Activated CD4-positive, alpha-beta T cell treated with anti-CD3 and anti-CD28 coated beads for 1 hour (primary cell): ENCODE results near the gene COL25A1.

ENCODE experiments used
- DNase-seq: peaks from one replicate; pipeline ENCODE4 v3.0.0-alpha.2; 2020

Gene COL25A1

DNA sequence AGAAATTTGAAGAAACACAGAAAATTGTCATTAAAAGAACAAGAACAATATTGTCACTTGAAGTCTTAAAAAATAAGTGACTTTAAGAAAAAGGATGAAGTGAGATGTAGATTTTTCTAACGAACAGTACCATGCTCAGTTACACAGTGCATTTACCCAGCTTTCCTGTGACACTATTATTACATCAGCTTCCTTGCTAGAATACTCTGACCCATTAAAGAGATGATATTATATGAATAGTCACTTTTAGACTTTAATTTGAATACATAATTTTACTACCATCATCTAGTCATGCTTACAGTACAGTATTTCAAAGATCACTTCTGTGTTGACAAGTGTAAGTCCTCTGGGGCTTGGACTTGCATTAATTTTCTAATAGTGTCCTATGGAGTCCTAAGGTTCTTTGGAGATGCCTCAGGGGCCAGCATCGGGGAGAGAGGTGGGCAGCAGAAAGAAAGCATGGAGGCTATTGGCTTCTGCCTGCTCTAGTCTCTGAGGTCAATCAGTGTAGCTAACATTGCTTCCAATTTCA lies 10.7 kb downstream of the COL25A1 start:
- no peak for DNase-seq

- DNase-seq = no peak
Observed at GRCh38 chr4:109290918-109291317, 11.5 kb downstream of the COL25A1 start.

- DNase-seq = no peak
Observed at GRCh38 chr4:109278594-109279031, 23.8 kb downstream of the COL25A1 start.

DNA sequence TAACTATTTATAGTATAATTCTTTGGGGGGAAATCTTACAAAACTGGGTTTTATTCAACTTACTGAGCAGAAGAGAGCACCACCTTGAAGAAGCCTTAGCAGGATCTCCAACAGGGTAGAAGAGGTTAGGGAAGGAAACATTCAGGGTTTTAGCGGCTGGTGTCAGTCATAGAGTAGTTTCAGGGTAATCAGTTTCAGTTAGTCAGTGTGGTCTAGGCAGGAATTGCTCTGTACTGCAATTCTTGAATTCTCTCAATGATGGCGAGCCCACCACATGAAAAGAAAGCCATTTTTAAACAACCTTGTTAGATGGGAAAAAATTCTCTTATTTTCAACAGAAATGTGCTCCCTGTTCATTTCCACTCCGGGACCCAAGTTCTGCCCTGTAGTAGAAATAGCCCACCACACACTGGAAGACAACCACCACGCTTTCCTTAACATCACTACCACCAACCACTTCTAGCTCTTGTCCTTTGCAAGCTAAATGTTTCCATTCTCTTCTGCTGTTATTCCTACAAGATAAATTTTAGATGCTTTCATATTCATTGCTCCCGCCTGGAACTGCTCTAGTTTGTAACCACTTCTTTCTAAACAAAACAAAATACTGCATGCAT lies 25.9 kb downstream of the COL25A1 start:
- DNase-seq = no peak

GRCh38 chr4:109275066-109275745 lies 27.3 kb downstream of the COL25A1 start:
- DNase-seq = no peak

DNA sequence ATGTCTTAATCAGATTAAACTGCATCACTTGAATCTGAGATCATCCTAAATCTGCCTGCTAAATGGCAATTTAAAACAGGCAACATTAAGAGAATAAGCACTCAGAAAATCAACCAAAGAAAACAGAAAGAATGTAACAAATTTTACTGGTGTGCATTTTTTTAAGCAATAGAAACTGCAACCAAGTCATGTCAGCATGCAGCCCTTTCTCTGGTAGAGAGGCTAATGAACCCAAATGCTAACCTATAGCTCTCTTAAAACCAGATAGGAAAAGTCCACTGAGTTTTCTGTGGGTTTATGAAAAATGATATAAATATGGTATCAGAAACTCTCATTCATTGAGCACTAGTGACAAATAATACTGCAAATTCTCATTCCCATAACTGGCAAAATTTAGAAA lies 35.6 kb downstream of the COL25A1 start:
- DNase-seq = no peak

DNA sequence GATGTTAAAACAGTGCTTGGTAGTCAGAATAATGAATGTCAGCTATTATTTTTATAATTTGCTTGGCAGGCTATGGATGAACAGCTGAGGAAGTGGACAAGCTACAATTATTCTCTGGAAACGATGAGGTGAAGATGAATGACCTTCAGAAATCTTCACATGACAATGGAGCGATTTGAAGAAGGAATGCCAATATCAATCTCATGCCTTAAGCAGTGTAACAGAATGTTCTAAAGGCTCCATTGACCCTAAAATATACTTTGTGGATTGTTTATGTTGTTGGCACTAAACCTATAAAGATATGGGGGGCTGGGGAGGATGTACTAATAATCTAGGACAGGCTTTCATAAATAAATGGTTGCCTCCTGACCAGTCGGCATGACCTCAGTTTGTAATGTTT lies 36.2 kb downstream of the COL25A1 start:
- no peak for DNase-seq

DNA sequence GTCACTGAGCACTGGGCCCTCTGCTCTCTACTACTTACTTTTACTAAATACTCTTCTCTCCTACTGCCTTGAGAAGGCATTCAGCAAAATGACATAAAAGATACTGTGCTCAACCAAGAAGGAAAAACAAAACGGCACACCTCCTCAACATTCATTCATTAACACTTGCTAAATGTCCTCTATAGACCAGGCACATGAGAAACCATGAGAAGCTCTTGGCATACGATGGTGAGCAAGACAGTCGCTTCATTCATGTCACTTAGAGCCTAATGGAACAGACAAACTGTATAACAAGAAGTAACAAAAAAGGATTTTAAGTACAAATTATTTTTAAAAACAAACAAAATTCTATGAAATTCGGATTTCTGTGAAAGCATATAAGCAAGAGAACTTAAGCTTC lies 38.7 kb downstream of the COL25A1 start:
- no peak for DNase-seq

- no peak for DNase-seq
Observed at GRCh38 chr4:109256818-109257217, 45.6 kb downstream of the COL25A1 start.

DNA sequence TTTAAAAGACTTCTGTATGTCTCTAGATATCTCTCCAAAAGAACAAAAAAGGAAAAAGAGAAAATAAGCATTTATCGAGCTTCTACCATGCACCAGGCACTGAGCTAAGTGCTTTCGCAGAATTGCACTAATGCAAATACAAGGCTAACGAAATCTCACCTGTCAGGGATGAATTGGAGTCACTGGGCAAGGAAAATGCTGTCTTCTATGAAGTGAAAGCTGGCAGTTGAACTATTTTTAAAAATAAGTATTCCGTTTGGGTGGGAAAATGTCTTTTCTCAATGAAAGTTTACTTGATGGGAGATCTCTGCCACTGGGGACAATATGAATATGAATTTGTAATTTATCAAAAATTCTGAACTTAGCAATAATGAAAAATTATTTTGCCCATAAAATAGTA lies 47.6 kb downstream of the COL25A1 start:
- no peak for DNase-seq

DNA sequence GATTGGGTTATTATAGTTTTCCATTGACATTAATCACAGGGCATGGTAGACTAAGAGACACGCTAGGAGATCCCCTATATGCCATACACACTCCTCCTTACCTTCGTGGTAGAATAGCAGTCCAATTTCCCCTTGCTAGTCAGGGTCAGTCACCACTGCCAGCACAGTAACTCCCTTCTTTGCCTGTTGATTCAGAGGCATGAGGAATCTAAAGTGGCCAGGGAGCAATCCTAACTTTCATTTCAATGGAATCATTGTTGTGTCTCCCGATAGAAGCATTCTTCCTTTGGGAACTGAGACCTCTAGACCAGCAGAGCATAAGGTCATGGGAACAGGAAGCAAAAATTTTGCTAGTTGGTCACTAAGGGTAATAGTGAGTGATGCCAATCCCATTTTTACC lies 51.1 kb downstream of the COL25A1 start:
- no peak for DNase-seq

DNA sequence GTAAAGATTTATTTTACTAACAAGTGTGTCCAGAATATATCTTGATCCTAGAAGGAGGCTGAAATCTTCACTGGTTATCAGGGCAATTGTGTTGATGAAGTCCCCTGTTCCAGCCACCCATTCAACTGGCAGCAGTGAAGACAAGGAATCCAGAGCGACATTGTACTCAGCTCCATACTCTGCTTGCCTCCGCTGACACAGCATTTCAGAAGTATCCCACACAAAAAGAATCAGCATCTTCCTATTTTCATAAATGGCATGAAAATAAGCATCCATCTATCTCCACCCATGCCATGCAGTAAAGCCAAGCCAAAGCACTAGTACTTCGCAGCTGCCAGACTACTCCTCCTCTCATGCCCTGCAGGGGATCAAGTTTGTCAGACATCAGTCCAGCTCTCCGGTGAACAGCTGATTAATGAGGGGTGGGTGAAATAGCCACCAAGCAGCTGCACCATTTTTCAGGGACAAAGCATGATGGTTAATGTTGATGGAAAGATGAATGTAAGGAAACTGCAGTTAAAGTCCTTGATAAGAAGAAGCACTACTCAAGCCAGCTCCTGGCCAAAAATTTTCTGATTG lies 54.0 kb downstream of the COL25A1 start:
- no peak for DNase-seq

- DNase-seq = no peak
Observed at GRCh38 chr4:109243871-109244270, 58.6 kb downstream of the COL25A1 start.

- DNase-seq = no peak
Observed at GRCh38 chr4:109238746-109239145, 63.7 kb downstream of the COL25A1 start.

- DNase-seq = no peak
Observed at GRCh38 chr4:109235683-109236082, 66.8 kb downstream of the COL25A1 start.

GRCh38 chr4:109234596-109234995 lies 67.9 kb downstream of the COL25A1 start:
- DNase-seq = no peak

GRCh38 chr4:109233570-109233969 lies 68.9 kb downstream of the COL25A1 start:
- no peak for DNase-seq

DNA sequence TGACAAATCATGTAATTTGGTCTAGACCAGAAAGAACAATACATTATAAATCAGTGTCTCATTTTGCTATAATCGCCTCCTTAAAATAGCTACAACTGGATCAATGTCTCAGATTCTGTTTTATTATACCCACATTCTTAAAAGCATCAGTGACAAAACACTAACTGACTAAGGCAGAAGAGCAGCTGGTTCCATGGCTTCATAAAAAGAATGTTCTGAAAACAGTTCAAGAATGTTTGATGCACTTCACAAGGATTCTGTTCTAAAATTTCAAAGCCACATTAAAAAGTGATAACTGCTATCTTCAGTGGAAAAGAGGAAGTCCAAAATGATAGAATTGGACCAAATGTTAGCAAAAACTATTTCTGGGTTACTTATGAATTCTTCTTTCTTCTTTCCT lies 69.8 kb downstream of the COL25A1 start:
- DNase-seq = no peak

DNA sequence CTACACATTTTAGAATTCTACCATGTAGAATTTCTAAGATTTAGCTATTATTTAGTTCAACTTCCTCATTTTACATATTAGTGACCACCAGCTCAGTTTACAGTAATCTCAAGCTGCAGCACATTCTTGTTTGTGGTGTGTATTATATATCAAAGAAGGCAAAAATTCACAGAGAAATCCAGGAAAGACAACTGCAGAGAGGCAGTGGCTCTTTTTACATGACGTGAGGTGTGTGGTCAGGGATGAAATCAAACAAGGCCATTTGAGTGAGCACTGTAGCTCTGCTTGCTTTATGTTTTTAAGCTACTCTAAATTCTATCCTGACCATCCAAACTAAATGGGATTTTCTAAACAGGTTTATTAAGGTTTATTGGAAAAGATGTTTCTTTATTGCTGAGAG lies 71.1 kb downstream of the COL25A1 start:
- DNase-seq = no peak

GRCh38 chr4:109229028-109229427 lies 73.4 kb downstream of the COL25A1 start:
- no peak for DNase-seq

- no peak for DNase-seq
Observed at GRCh38 chr4:109218288-109218687, 84.2 kb downstream of the COL25A1 start.

DNA sequence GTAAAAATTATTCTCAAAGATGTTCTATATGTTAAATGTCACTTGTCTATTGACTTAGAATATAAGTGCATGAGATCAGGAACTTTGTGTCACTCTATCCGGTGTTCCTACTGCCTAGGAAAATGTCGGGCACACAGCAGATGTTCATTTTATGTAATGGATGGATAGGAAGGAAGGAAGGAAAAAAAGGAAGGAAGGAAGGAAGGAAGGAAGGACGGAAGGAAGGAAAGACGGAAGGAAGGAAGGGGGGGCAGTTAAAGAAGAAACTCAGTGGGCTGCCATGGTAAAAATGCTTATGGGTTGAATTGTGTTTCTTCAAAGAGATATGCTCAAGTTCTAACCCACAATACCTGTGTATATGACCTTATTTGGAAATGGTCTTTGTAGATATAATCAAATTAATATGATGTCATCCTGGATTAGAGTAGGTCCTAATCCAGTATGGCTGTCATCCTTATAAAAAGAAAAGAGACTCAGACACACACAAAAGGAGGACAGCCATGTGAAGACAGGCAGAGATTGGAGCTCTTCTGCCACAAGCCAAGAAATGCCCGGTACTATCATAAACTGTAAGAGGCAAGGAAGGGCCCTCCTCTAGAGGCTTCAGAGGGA lies 86.3 kb downstream of the COL25A1 start:
- no peak for DNase-seq

DNA sequence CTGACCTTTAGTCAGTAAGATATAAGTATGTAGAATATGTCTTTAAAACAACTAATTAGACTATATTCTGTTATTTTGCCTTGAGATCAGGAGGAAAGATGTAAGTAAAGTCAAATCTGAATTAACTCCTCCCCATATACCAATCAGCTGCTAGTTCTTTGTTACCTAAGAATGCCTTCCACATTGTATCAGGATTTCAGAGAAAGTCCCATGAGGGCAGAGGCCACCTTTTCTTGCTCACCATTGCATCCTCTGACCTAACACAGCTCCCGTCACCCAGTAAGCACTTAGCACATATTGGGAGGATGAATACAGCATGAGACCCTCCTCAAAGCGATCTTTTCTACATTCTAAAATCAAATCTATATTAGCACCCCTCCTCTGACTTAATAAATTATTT lies 87.0 kb downstream of the COL25A1 start:
- no peak for DNase-seq
